Stimulated activated CD4-positive, alpha-beta T cell treated with anti-CD3 and anti-CD28 coated beads, Interleukin-1b, Interleukin-23, amount 100 ng/mL, for 4 hours (primary cell): Measurements from ENCODE around the gene HHIP.

Experiments used
- DNase-seq, 2 donors: peaks; one replicate each; pipeline ENCODE4 v3.0.0-alpha.2; 2020; ENCODE audit warnings: low read depth in 2 of 2

The HHIP gene, protein sequence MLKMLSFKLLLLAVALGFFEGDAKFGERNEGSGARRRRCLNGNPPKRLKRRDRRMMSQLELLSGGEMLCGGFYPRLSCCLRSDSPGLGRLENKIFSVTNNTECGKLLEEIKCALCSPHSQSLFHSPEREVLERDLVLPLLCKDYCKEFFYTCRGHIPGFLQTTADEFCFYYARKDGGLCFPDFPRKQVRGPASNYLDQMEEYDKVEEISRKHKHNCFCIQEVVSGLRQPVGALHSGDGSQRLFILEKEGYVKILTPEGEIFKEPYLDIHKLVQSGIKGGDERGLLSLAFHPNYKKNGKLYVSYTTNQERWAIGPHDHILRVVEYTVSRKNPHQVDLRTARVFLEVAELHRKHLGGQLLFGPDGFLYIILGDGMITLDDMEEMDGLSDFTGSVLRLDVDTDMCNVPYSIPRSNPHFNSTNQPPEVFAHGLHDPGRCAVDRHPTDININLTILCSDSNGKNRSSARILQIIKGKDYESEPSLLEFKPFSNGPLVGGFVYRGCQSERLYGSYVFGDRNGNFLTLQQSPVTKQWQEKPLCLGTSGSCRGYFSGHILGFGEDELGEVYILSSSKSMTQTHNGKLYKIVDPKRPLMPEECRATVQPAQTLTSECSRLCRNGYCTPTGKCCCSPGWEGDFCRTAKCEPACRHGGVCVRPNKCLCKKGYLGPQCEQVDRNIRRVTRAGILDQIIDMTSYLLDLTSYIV

GRCh38 chr4:144645631-144646522 is at the start of gene HHIP:
Gene HHIP, plus strand, starts transcription at chr4:144646156. Its CDS starts 520 bp downstream, at chr4:144646676.
- DNase-seq: no peak

DNA sequence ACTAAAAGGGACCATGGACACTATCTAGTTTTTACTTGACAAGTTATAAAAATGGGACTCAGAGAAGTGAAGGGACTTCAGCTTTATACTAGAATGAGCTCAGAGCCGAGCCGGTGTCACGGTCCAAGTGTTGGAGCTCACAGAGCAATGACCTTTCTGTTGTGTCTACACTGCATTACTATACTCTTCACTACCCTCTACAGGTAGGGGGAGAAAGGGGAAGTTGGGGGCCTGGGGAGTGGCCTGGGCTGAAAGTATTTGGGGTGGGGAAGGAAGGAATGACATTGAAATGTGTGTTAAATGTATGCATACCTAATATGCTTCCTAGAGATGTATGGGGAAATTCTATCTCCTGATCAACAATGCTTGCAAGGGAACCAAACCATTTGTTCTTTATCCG is 48.8 kb upstream of the HHIP start:
- DNase-seq: no peak

- DNase-seq: no peak
Measured at GRCh38 chr4:144599621-144600020, 46.3 kb upstream of the HHIP start.

DNA sequence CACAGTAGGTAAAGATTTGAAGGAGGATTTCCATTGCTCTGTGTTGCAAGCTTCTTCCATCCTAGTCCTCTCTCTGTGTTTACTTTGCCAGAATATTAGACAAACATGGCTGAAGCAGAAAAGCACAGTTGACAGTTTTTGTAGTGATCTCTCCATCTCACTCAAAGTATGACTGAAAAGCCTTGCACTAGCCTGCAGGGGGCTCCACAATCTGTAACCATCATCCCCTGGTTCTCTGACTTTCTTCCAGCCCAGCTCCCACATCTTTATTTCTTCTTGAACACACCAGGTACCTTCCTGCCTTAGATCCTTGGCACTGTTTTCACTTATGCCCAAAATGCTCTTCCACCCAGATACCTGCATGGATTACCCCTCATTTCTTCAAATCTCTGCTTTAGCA is 34.1 kb upstream of the HHIP start:
- no peak for DNase-seq

- no peak for DNase-seq
Measured at GRCh38 chr4:144614850-144615585, 30.9 kb upstream of the HHIP start.

- DNase-seq: no peak
Measured at GRCh38 chr4:144621681-144622080, 24.3 kb upstream of the HHIP start.

GRCh38 chr4:144627663-144628076 is 18.3 kb upstream of the HHIP start:
- DNase-seq: no peak

DNA sequence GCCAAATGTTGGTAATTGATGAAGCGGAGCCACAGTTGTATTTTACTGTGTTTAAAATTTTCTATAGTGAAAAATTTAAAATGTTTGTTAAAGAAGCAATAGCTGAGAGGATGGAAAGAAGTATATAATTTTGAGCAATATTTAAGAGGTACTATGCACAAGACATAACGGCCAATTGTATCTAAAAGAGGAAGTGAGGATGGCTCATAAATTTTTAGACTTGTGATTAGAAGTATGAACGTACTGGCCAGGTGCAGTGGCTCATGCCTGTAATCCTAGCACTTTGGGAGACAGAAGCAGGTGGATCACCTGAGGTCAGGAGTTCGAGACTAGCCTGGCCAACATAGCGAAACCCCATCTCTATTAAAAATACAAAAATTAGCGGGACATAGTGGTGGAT is 12.7 kb upstream of the HHIP start:
- no peak for DNase-seq

DNA sequence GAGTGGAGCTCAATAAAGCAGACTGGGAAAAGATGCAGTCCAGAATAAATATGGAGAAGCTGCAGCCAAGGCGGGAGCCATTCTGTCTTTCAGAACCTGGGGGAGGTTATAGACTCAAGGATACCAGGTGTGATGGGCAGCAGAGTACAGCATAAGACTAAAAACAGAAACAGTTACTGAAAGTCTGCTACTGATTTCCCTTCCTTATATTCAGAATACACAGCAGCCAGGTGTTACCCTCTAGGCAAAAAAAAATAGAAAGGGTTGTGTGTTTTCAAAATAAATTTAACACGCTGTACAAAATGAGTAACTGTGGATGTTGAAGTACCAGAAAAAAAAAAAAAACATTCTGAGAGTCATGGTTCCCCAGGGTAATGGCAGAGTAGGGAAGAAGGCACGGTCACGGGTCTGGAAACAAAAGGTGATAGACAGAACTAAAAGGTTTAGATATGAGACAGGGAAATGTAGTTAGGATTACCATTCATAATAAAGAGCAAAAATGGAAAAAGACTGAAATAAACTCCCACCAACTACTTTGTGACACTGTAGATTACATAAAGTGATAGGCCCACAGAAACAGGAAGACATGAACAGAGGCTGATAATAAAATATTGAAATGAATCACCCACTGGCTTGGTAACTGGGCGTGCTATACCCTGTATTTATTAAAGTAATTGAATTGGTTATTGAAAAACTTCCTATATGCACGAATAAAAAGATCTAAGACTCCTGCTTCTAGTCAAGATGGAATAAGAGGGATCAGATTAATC is 10.8 kb upstream of the HHIP start:
- DNase-seq: no peak

GRCh38 chr4:144644368-144645101 is 1.4 kb upstream of the HHIP start:
- no peak for DNase-seq

DNA sequence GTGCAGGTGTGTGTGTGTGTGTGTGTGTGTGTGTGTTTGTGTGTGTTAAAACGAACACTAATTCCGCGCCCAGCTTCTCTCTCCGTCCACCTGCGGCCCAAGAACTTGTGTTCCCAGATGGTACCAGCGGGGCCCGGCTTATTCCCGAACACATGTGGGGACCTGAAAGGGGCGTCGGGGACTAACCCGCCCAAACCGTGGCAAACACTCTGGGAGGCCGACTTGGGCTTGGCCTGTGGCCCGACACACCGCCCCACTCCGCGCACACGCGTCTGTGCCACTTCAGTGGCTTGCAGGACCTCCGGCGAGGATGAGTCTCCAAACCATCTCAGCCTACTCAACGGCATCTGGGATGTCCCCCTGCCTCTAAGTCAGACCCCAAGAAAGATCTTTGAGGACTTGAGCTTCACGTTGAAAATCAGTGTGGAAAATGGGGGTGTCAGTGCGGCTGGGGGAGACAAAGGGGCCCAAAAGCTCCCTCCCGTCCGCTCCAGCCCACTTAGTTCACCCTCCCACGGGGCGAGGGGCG is 790 bp upstream of the HHIP start:
- no peak for DNase-seq

DNA sequence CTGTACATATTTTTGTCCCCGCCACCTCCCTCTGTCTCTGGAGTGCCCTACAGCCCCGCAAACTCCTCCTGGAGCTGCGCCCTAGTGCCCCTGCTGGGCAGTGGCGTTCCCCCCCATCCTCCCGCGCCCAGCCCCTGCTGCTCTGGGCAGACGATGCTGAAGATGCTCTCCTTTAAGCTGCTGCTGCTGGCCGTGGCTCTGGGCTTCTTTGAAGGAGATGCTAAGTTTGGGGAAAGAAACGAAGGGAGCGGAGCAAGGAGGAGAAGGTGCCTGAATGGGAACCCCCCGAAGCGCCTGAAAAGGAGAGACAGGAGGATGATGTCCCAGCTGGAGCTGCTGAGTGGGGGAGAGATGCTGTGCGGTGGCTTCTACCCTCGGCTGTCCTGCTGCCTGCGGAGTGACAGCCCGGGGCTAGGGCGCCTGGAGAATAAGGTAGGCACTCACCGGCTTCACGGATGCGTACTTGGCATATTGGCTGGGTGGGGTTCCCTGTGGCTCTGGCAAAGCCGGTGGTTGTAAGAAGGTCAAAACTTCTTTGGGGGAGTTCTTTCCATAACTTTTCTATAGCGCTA is 653 bp downstream of the HHIP start:
- DNase-seq: no peak

DNA sequence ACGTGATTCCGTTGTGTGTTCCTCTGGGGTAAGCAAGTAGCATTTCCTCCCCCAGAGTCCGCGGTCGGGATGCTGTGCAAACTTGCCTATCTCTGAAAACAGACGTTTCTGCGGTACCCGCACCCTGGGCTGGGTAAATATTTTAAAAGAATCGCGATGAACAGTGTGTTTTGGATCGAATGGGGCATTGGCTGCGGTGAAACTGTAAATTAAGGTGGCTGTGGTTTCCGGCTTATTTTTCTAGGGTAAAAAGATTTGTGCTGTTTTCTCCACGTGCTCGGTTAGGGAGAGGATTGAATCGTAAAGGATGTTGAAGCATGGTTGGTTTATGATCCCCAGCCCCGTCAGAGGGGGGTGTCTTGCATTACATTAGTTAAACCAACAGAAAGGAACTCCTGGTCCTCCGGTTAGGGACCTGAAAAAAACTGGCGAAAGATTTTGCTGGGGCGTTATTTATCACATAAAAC is 1.2 kb downstream of the HHIP start:
- no peak for DNase-seq

- DNase-seq: no peak
Measured at GRCh38 chr4:144647590-144647989, 1.6 kb downstream of the HHIP start.

GRCh38 chr4:144648042-144648441 is 2.1 kb downstream of the HHIP start:
- no peak for DNase-seq

GRCh38 chr4:144649646-144650045 is 3.7 kb downstream of the HHIP start:
- no peak for DNase-seq

DNA sequence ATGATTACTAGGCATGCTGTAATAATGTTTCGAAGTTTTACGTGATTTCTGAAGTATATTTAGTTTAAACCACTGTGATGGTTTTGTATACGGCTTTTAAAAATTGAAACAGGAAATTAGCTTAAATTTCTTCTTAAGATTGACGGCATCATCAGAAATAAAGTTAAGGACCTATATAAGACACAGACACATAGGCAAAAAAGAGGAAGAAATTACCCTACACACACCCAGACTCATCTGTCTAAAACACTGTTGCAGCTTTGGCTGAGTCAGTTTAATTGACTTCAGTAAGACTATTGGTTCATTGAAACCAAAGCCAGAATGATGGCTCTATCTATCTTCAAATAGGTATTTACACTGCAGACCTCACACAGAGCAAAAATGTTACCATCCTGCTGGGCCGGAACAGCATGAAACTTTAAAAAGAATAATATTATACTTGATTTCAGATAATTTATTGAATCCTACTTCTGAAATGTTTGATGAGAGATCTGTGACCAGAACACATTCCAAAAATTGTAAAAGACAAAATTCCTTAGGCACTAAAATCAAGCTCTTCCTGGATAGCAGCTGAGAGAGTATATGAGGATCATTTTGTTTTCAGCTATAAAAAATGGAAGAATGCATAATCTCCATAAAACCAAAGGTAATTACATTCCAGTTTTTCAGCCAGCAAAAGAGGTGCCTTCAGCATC is 4.5 kb downstream of the HHIP start:
- no peak for DNase-seq

- no peak for DNase-seq
Measured at GRCh38 chr4:144653781-144654545, 8.0 kb downstream of the HHIP start.
